Measurements from ENCODE around the gene SPG7. TPM values are rescaled to one million over a fixed set of nuclear protein-coding genes. Genes with fewer than 3 reads are reported as not detected.

SPG7 gene
- total and polyA plus RNA-seq, 2 of the 4 experiments (the other 2 are of a cell fraction), result 94.6 to 96.8 TPM

GRCh38 chr16:89540557-89540956 is 32.4 kb downstream of the SPG7 start:
- no peak overlapping the region for H2AFZ ChIP-seq (replicated peaks; ENCODE audit: low read length, poor library complexity)
- BruUV-seq (replicated peaks), result no TSS peak
- CTCF ChIA-PET, result no interaction called here
- H3K79me1 ChIP-seq (ENCODE audit: low read depth in 1 of 2, low read length in 2 of 2), result peaks cover 13 to 66% of the 10 kb centered on the region in 2 experiments; a peak in 3 of 4 replicates
- dilution Hi-C loops (cut with HindIII; ENCODE audit: low sequenced_read_pairs, unreplicated experiment), result no loop called here
- no peak overlapping the region for H2AK5ac ChIP-seq (ENCODE audit: low read depth, low read length)
- ATAC-seq (ENCODE audit: low read depth), result no peak
- 95% methylated on average over 11 of the region's 13 CpGs; no CpG with 5 or more reads in 1 of the 2 experiments for WGBS, 2 experiments (ENCODE audit: extremely low coverage in 2 of 2, insufficient read length in 1 of 2)
- H3K9me3 ChIP-seq (ENCODE audit: control insufficient read depth, insufficient read depth, low read length), result no peaks in the 10 kb centered on the region
- H3K9ac ChIP-seq (ENCODE audit: low read depth, low read length), result no peak overlapping the region
- no peak overlapping the region for H3K14ac ChIP-seq (replicated peaks; ENCODE audit: low read depth, low read length)
- no peak overlapping the region for H2AK9ac ChIP-seq (replicated peaks; ENCODE audit: low read depth, low read length, poor library complexity)
- no peak overlapping the region for H3K4me3 ChIP-seq (ENCODE audit: insufficient read depth, low read depth, low read length)
- no peak overlapping the region for H3K27ac ChIP-seq (ENCODE audit: insufficient read depth, low read length)
- no peak overlapping the region for H2BK20ac ChIP-seq (ENCODE audit: low read depth, low read length)
- no peak overlapping the region for H3K4me2 ChIP-seq (ENCODE audit: low read depth, low read length)
- H2BK120ac ChIP-seq (ENCODE audit: low read depth, low read length), result no peak overlapping the region
- H2BK15ac ChIP-seq (ENCODE audit: low read depth, low read length), result no peak overlapping the region
- no peaks in the 10 kb centered on the region for H3K9me1 ChIP-seq (ENCODE audit: insufficient read depth, low read length)
- no peak overlapping the region for H3K23ac ChIP-seq (ENCODE audit: low read depth, low read length)
- no peaks in the 10 kb centered on the region for H3K4me1 ChIP-seq (ENCODE audit: control insufficient read depth, insufficient read depth, low read length)
- H3K4ac ChIP-seq (ENCODE audit: low read depth, low read length), result no peak overlapping the region
- peaks cover 57% of the 10 kb centered on the region for H3K36me3 ChIP-seq (ENCODE audit: control insufficient read depth, insufficient read depth, low read length)
- peaks cover 16% of the 10 kb centered on the region for H4K20me1 ChIP-seq (ENCODE audit: insufficient read depth, low read length)
- intact Hi-C loops (cut with micrococcal nuclease), result no loop called here
- DNase-seq, result no peak
- H4K8ac ChIP-seq (ENCODE audit: low read depth in 2 of 2, low read length in 2 of 2), result no peak overlapping the region
- H3K18ac ChIP-seq (ENCODE audit: low read depth, low read length), result no peak overlapping the region
- in situ Hi-C loops (cut with MboI; ENCODE audit: low sequenced_read_pairs), result no loop called here
- TF ChIP-seq USF2 (IDR thresholded peaks at IDR 0.05; ENCODE audit: low read depth, low read length), result no peak
- TF ChIP-seq CTCF (conservative IDR thresholded peaks at IDR 0.05; ENCODE audit: low read depth, low read length), result no peak
- TF ChIP-seq POLR2A (IDR thresholded peaks at IDR 0.05; ENCODE audit: low read depth, low read length), result no peak
- no peak for TF ChIP-seq MAZ (IDR thresholded peaks at IDR 0.05; ENCODE audit: borderline replicate concordance, low read depth, low read length)
- TF ChIP-seq FOS (IDR thresholded peaks at IDR 0.05; ENCODE audit: low read depth, low read length), result no peak
- TF ChIP-seq CEBPB (IDR thresholded peaks at IDR 0.05; ENCODE audit: low read depth, low read length), result no peak
- TF ChIP-seq BHLHE40 (IDR thresholded peaks at IDR 0.05; ENCODE audit: low read depth, low read length), result no peak
- TF ChIP-seq NFE2L2 (IDR thresholded peaks at IDR 0.05; ENCODE audit: low read depth, low read length), result no peak
- no peak for TF ChIP-seq RAD21 (IDR thresholded peaks at IDR 0.05; ENCODE audit: low read length)
- no peak for TF ChIP-seq SMC3 (IDR thresholded peaks at IDR 0.05; ENCODE audit: low read depth, low read length)
- no peak for TF ChIP-seq MAFK (IDR thresholded peaks at IDR 0.05; ENCODE audit: low read depth, low read length)
- TF ChIP-seq CHD1 (IDR thresholded peaks at IDR 0.05; ENCODE audit: low read depth, low read length), result no peak
- TF ChIP-seq RCOR1 (IDR thresholded peaks at IDR 0.05; ENCODE audit: insufficient replicate concordance, low read length), result no peak
- TF ChIP-seq RFX5 (IDR thresholded peaks at IDR 0.05; ENCODE audit: low read depth, low read length), result no peak
- TF ChIP-seq, protein P1, sequence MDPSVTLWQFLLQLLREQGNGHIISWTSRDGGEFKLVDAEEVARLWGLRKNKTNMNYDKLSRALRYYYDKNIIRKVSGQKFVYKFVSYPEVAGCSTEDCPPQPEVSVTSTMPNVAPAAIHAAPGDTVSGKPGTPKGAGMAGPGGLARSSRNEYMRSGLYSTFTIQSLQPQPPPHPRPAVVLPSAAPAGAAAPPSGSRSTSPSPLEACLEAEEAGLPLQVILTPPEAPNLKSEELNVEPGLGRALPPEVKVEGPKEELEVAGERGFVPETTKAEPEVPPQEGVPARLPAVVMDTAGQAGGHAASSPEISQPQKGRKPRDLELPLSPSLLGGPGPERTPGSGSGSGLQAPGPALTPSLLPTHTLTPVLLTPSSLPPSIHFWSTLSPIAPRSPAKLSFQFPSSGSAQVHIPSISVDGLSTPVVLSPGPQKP (IDR thresholded peaks at IDR 0.05; ENCODE audit: borderline replicate concordance, low read depth, low read length), result no peak
- no peak overlapping the region for H4K5ac ChIP-seq (ENCODE audit: low read depth, low read length)
- H3K56ac ChIP-seq (ENCODE audit: extremely low read depth, insufficient read depth, low read length), result no peak overlapping the region
- no peaks in the 10 kb centered on the region for H3K27me3 ChIP-seq (ENCODE audit: control insufficient read depth, insufficient read depth, low read length)
- POLR2A ChIA-PET (ENCODE audit: unreplicated experiment), result interaction anchor here (0.5 kb wide), 1 partner anchor 382 kb away, joined by 3 read pairs; no protein-coding TSS in a partner anchor
- H4K91ac ChIP-seq (ENCODE audit: insufficient read depth, low read depth, low read length), result no peak overlapping the region
- no peak overlapping the region for H2BK5ac ChIP-seq (ENCODE audit: low read depth, low read length, poor library complexity, severe bottlenecking)

Data from IMR-90 (cell line).